Measurements from ENCODE around the gene TCEAL9. TPM values are rescaled to one million over a fixed set of nuclear protein-coding genes. Genes with fewer than 3 reads are reported as not detected.

TCEAL9 gene
- polyA plus RNA-seq, 4 donors, result 23.3 to 111 (median 49.4) TPM

DNA sequence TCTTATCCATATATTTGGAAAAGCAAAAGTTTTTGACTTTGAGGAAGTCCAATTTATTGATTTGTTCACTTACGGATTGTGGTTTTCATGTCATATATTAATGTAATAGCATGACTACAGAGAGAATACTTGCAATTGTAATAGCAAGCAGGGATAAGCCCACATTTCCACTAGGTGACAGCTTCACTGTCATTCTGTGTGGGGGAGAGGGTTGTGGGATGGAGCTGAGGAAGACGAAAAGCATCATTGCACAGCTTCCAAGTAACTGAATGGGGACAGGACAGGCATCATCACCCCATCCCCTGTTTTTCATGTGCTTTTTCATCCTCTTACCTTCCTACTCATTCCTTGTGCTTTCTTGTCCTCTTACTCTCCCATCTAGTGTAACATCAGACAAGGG lies 51.5 kb downstream of the TCEAL9 start:
- 85 to 93% (median 89%) methylated on average over 2 of the region's 2 CpGs for WGBS, 3 donors
- DNase-seq, result no peak
- H3K4me3 ChIP-seq (ENCODE audit: low read depth in 1 of 3, low read length in 3 of 3), result no peak overlapping the region

More for the DNA sequence above, 51.5 kb downstream of the TCEAL9 start:
- Histone ChIP-seq H3K9me3 (ENCODE audit: control insufficient read depth in 2 of 2, insufficient read depth in 1 of 2, low read depth in 1 of 2, low read length in 1 of 2) (no peaks in the 10 kb centered on the region), H3K36me3 (ENCODE audit: control insufficient read depth in 3 of 3, insufficient read depth in 2 of 3, low read depth in 1 of 3, low read length in 3 of 3) (no peaks in the 10 kb centered on the region), H3K4me1 (ENCODE audit: control insufficient read depth in 3 of 3, insufficient read depth in 2 of 3, low read depth in 1 of 3, low read length in 2 of 3) (no peaks in the 10 kb centered on the region), H3K27me3 (ENCODE audit: control insufficient read depth in 3 of 3, insufficient read depth in 3 of 3, low read length in 3 of 3) (no peaks in the 10 kb centered on the region), H3K27ac (ENCODE audit: low read depth in 1 of 3, low read length in 2 of 3) (no peak overlapping the region)
- FAIRE-seq, result no peak

Other genes with a start within 250 kb of the TCEAL9 start
- gene BEX4, start 141.4 kb upstream of the TCEAL9 start, polyA plus RNA-seq, result 10 to 100 TPM in 3 of 4 donors, 1 to 10 TPM in 1; 5.6 to 98.8 (median 32.9) TPM
- gene TCEAL8, start 101.4 kb upstream of the TCEAL9 start, polyA plus RNA-seq, result 100 to 1,000 TPM in 1 of 4 donors, 10 to 100 TPM in 3; 24.8 to 119 (median 47.5) TPM
- gene TCEAL5, start 79.8 kb upstream of the TCEAL9 start, polyA plus RNA-seq, result 1 to 10 TPM in 2 of 4 donors, under 1 TPM in 1, not detected in 1; 0.54 to 2.0 (median 1.8) TPM
- gene BEX2, start 45.5 kb upstream of the TCEAL9 start, polyA plus RNA-seq, result 10 to 100 TPM in 2 of 4 donors, 1 to 10 TPM in 1, under 1 TPM in 1; 0.89 to 62.7 (median 22.6) TPM
- 10 to 100 TPM in 2 of 4 donors, 1 to 10 TPM in 1, not detected in 1; 4.3 to 11.2 (median 10.8) TPM for gene TCEAL7, start 26.3 kb upstream of the TCEAL9 start, polyA plus RNA-seq
- gene BEX3, start 20.0 kb downstream of the TCEAL9 start, polyA plus RNA-seq, result 100 to 1,000 TPM in 1 of 4 donors, 10 to 100 TPM in 2, 1 to 10 TPM in 1; 8.1 to 154 (median 51.3) TPM
- gene RAB40A, start 163.0 kb downstream of the TCEAL9 start, polyA plus RNA-seq, result 1 to 10 TPM in 1 of 4 donors, under 1 TPM in 1, not detected in 2; 0.25 to 1.2 TPM
- gene TCEAL4, start 229.0 kb downstream of the TCEAL9 start, polyA plus RNA-seq, result 10 to 100 TPM; 13.0 to 90.8 (median 63.5) TPM